Neural cell (in vitro differentiated cells): Measurements from ENCODE around the gene ARHGEF7. TPM values are rescaled to one million over a fixed set of nuclear protein-coding genes. Genes with fewer than 3 reads are reported as not detected.

ENCODE experiments used
- H2AFZ ChIP-seq: fragments of 200-600, 300-800 bp; sonication (generic), shearing (Covaris generic); 2 replicates; pipeline ENCODE4 v1.6.0; 2014; ENCODE audit warnings: low read depth, mild to moderate bottlenecking, antibody characterized with exemption, low read length, moderate library complexity
- H3F3A ChIP-seq: fragments of 200-600 bp; shearing (Covaris generic); 2 replicates; pipeline ENCODE4 v1.6.1; 2016; ENCODE audit warnings: mild to moderate bottlenecking, moderate library complexity, mixed read lengths, antibody characterized with exemption, low read length; ENCODE audit not compliant: insufficient read depth, poor library complexity, severe bottlenecking
- H3K27ac ChIP-seq: fragments of 200-600, 300-800 bp; sonication (generic), shearing (Covaris generic); 2 replicates; pipeline ENCODE4 v1.5.1; 2014; ENCODE audit warnings: mild to moderate bottlenecking, low read length, moderate library complexity
- H3K27me3 ChIP-seq: fragments of 300-800, 200-600 bp; sonication (generic), shearing (Covaris generic); 2 replicates; pipeline ENCODE4 v1.6.0; 2014; ENCODE audit warnings: mild to moderate bottlenecking, low read depth, low read length, moderate library complexity; ENCODE audit not compliant: insufficient read depth
- H3K36me3 ChIP-seq: fragments of 300-800, 200-600 bp; sonication (generic), shearing (Covaris generic); 2 replicates; pipeline ENCODE4 v1.5.1; 2014; ENCODE audit warnings: mild to moderate bottlenecking, antibody characterized with exemption, low read length, moderate library complexity; ENCODE audit not compliant: insufficient read depth
- H3K4me2 ChIP-seq: fragments of 300-800, 200-600 bp; sonication (generic), shearing (Covaris generic); 2 replicates; pipeline ENCODE4 v1.6.0; 2014; ENCODE audit warnings: mild to moderate bottlenecking, low read length
- H3K4me3 ChIP-seq: fragments of 300-800, 200-600 bp; sonication (generic), shearing (Covaris generic); 2 replicates; pipeline ENCODE4 v1.5.1; 2014; ENCODE audit warnings: mild to moderate bottlenecking, low read length, moderate library complexity
- H3K79me2 ChIP-seq: fragments of 200-600 bp; shearing (Covaris generic); replicated peaks from 2 replicates; pipeline ENCODE4 v1.6.0; 2014; ENCODE audit warnings: mild to moderate bottlenecking, low read length, moderate library complexity; ENCODE audit not compliant: insufficient read depth
- H3K9ac ChIP-seq: fragments of 300-800, 200-600 bp; sonication (generic), shearing (Covaris generic); 2 replicates; pipeline ENCODE4 v1.6.1; 2016; ENCODE audit warnings: mild to moderate bottlenecking, low read length, mixed read lengths
- H3K9me2 ChIP-seq: fragments of 200-600 bp; shearing (Covaris generic); 2 replicates; pipeline ENCODE4 v1.6.1; 2016; ENCODE audit warnings: mild to moderate bottlenecking, low read length, mixed read lengths; ENCODE audit not compliant: insufficient read depth
- H3K9me3 ChIP-seq: fragments of 200-600, 300-800 bp; sonication (generic), shearing (Covaris generic); 2 replicates; pipeline ENCODE4 v1.6.1; 2016; ENCODE audit warnings: mild to moderate bottlenecking, mixed run types, low read length, moderate library complexity, mixed read lengths
- H4K20me1 ChIP-seq: fragments of 200-600 bp; shearing (Covaris generic); 2 replicates; pipeline ENCODE4 v1.6.1; 2016; ENCODE audit warnings: mild to moderate bottlenecking, mixed run types; ENCODE audit not compliant: insufficient read depth
- CTCF ChIP-seq: fragments of 450-650 bp; IDR thresholded peaks from 2 replicates; pipeline ENCODE4 v1.5.1; 2014; ENCODE audit warnings: antibody characterized with exemption, mild to moderate bottlenecking, moderate library complexity; ENCODE audit not compliant: poor library complexity, severe bottlenecking
- EP300 ChIP-seq: fragments of 450-650 bp; conservative IDR thresholded peaks from 2 replicates; pipeline ENCODE4 v1.6.1; 2014; ENCODE audit warnings: antibody characterized with exemption, mild to moderate bottlenecking, moderate library complexity; ENCODE audit not compliant: poor library complexity, severe bottlenecking
- EZH2 ChIP-seq: fragments of 200-600, 300-800 bp; shearing (Covaris generic), sonication (generic); IDR thresholded peaks from 2 replicates; pipeline ENCODE4 v1.6.1; 2014; ENCODE audit warnings: antibody characterized with exemption, low read length, borderline replicate concordance, mild to moderate bottlenecking; ENCODE audit not compliant: insufficient read depth, poor library complexity, severe bottlenecking
- MXI1 ChIP-seq: fragments of 450-650 bp; conservative IDR thresholded peaks from 2 replicates; pipeline ENCODE4 v1.6.1; 2014; ENCODE audit warnings: antibody characterized with exemption, mild to moderate bottlenecking; ENCODE audit not compliant: poor library complexity, severe bottlenecking
- POLR2AphosphoS5 ChIP-seq: IDR thresholded peaks from 2 replicates; pipeline ENCODE4 v1.6.1; 2012
- RAD21 ChIP-seq: fragments of 450-650 bp; conservative IDR thresholded peaks from 2 replicates; pipeline ENCODE4 v1.6.1; 2014; ENCODE audit warnings: antibody characterized with exemption, mild to moderate bottlenecking, moderate library complexity
- REST ChIP-seq: IDR thresholded peaks from 2 replicates; pipeline ENCODE4 v1.6.1; 2012; ENCODE audit warnings: borderline replicate concordance
- SMC3 ChIP-seq: fragments of 450-650 bp; conservative IDR thresholded peaks from 2 replicates; pipeline ENCODE4 v1.6.1; 2014; ENCODE audit warnings: antibody characterized with exemption, mild to moderate bottlenecking, moderate library complexity; ENCODE audit not compliant: poor library complexity
- TAF1 ChIP-seq: IDR thresholded peaks from 2 replicates; pipeline ENCODE4 v1.6.1; 2012; ENCODE audit warnings: low read depth
- polyA minus RNA-seq: library from RNA; depleted of rRNA, polyadenylated mRNA; stranded (reverse); fragments of >200 nt; gene quantifications from 2 replicates; pipeline ENCODE4 v1.2.3, GENCODE V29; 2014
- polyA plus RNA-seq: library from polyadenylated mRNA; depleted of rRNA; stranded (reverse); fragments of >200 nt; gene quantifications from 2 replicates; pipeline ENCODE4 v1.2.3, GENCODE V29; 2014

The ARHGEF7 gene
- polyA plus RNA-seq (155 and 164 TPM in 2 replicates), polyA minus RNA-seq (250 and 290 TPM in 2 replicates)

- no peaks in the 10 kb centered on the region for H3F3A ChIP-seq
- TF ChIP-seq TAF1 (peak; percentile 43), MXI1 (peak; percentile 7), POLR2AphosphoS5 (peak; percentile 62), CTCF (no peak)
- no peaks in the 10 kb centered on the region for H3K27me3 ChIP-seq
- H2AFZ ChIP-seq = peak within 1 kb of the TSS; percentile 81
- H3K9me2 ChIP-seq = no peaks in the 10 kb centered on the region
- H3K4me2 ChIP-seq = peak within 1 kb of the TSS; percentile 74
- peak within 1 kb of the TSS; percentile 95 for H3K9ac ChIP-seq
- H3K79me2 ChIP-seq = peaks cover 39% of the 10 kb centered on the region
- no peaks in the 10 kb centered on the region for H3K9me3 ChIP-seq
- no peaks in the 10 kb centered on the region for H3K36me3 ChIP-seq
- peak within 1 kb of the TSS; percentile 90 for H3K4me3 ChIP-seq
- H3K27ac ChIP-seq = peak within 1 kb of the TSS; percentile 97
- peaks cover 4% of the 10 kb centered on the region for H4K20me1 ChIP-seq
Measured at GRCh38 chr13:111115061-111115964, at the start of gene ARHGEF7. Gene ARHGEF7 (plus strand): TSS chr13:111115310. CDS start chr13:111115527, 217 bp downstream.

- H4K20me1 ChIP-seq = no peaks in the 10 kb centered on the region
- no peak overlapping the region for H3K9ac ChIP-seq
- H3F3A ChIP-seq = no peaks in the 10 kb centered on the region
- H2AFZ ChIP-seq = no peak overlapping the region
- H3K4me2 ChIP-seq = no peak overlapping the region
- H3K27ac ChIP-seq = no peak overlapping the region
- no peak for TF ChIP-seq EP300
- TF ChIP-seq RAD21 = no peak
- TF ChIP-seq REST = no peak
- TF ChIP-seq CTCF = no peak
- no peak for TF ChIP-seq SMC3
- no peak for TF ChIP-seq MXI1
- TF ChIP-seq TAF1 = no peak
- TF ChIP-seq POLR2AphosphoS5 = no peak
- no peak for TF ChIP-seq EZH2
- H3K9me2 ChIP-seq = no peaks in the 10 kb centered on the region
- H3K4me3 ChIP-seq = no peak overlapping the region
- no peaks in the 10 kb centered on the region for H3K9me3 ChIP-seq
- no peaks in the 10 kb centered on the region for H3K36me3 ChIP-seq
- H3K27me3 ChIP-seq = peaks cover 12% of the 10 kb centered on the region
- no peaks in the 10 kb centered on the region for H3K79me2 ChIP-seq
Measured at GRCh38 chr13:111065698-111066097, 49.4 kb upstream of the ARHGEF7 start.
